ENCODE results near the gene MYO15A. TPM values are rescaled to one million over a fixed set of nuclear protein-coding genes. Genes with fewer than 3 reads are reported as not detected.

Gene MYO15A
- total and polyA plus RNA-seq, 2 experiments from 2014 or later, result 1.0 to 2.2 TPM

DNA sequence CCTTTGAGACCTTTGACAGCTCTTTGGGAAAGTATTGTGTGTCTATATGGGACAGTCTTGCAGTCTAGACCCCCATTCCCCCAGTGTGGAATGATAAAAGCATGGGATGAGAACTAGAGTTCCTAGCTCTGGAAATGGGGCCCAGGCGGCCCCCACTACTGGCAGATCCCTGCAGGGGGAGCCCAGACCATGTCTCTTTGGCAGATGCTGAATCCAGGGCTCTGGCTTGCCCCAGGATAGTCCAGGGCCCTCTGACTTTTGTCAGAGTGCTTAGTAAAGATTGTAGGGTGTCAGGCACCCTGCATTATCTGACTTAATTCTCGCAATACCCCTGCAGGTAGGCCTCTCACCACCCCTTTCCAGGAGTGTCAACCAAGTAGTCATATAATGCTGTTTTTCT, 83.4 kb downstream of the MYO15A start:
- Histone ChIP-seq H3K27ac (ENCODE audit: low read depth) (no peak overlapping the region), H4K20me1 (replicated peaks; ENCODE audit: insufficient read depth) (peaks cover 78% of the 10 kb centered on the region), H3K79me2 (replicated peaks; ENCODE audit: insufficient read depth) (peaks cover 100% of the 10 kb centered on the region), H3K36me3 (ENCODE audit: insufficient read depth) (peaks cover 12% of the 10 kb centered on the region), H3K4me3 (no peak overlapping the region), H3K27me3 (ENCODE audit: insufficient read depth) (no peaks in the 10 kb centered on the region), H3F3A (replicated peaks; ENCODE audit: low read depth) (0 out of 2 replicates have a peak, but pooled peaks cover 13% of the 10 kb centered on the region), H3K4me2 (no peak overlapping the region), H3K4me1 (ENCODE audit: insufficient read depth) (peaks cover 12% of the 10 kb centered on the region; the same call in 1 of the 2 replicates), H2AFZ (no peak overlapping the region), H3K9me2 (ENCODE audit: insufficient read depth) (no peaks in the 10 kb centered on the region)
- Mint-ChIP-seq H3K27ac (no peak overlapping the region), H3K4me1 (peaks cover 18% of the 10 kb centered on the region), H3K27me3 (ENCODE audit: insufficient read depth, low read depth, poor library complexity) (peaks cover 4% of the 10 kb centered on the region), H3K9me3 (no peaks in the 10 kb centered on the region), H3K4me3 (no peak overlapping the region), H3K36me3 (ENCODE audit: low read depth) (peaks cover 56% of the 10 kb centered on the region)
- peak; percentile 90 for ATAC-seq
- DNase-seq (ENCODE audit: low spot score), result peak; percentile 55
- no peak for TF ChIP-seq EZH2phosphoT487 (IDR thresholded peaks at IDR 0.05; ENCODE audit: unreplicated experiment)
- no peak for TF ChIP-seq STAT1 (IDR thresholded peaks at IDR 0.05; ENCODE audit: unreplicated experiment)
- TF ChIP-seq, protein P1, sequence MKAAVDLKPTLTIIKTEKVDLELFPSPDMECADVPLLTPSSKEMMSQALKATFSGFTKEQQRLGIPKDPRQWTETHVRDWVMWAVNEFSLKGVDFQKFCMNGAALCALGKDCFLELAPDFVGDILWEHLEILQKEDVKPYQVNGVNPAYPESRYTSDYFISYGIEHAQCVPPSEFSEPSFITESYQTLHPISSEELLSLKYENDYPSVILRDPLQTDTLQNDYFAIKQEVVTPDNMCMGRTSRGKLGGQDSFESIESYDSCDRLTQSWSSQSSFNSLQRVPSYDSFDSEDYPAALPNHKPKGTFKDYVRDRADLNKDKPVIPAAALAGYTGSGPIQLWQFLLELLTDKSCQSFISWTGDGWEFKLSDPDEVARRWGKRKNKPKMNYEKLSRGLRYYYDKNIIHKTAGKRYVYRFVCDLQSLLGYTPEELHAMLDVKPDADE (IDR thresholded peaks at IDR 0.05), result no peak
- TF ChIP-seq, protein P2, sequence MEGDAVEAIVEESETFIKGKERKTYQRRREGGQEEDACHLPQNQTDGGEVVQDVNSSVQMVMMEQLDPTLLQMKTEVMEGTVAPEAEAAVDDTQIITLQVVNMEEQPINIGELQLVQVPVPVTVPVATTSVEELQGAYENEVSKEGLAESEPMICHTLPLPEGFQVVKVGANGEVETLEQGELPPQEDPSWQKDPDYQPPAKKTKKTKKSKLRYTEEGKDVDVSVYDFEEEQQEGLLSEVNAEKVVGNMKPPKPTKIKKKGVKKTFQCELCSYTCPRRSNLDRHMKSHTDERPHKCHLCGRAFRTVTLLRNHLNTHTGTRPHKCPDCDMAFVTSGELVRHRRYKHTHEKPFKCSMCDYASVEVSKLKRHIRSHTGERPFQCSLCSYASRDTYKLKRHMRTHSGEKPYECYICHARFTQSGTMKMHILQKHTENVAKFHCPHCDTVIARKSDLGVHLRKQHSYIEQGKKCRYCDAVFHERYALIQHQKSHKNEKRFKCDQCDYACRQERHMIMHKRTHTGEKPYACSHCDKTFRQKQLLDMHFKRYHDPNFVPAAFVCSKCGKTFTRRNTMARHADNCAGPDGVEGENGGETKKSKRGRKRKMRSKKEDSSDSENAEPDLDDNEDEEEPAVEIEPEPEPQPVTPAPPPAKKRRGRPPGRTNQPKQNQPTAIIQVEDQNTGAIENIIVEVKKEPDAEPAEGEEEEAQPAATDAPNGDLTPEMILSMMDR (conservative IDR thresholded peaks at IDR 0.05; ENCODE audit: low read depth in 2 of 2), result peak; percentile 46 to 47

DNA sequence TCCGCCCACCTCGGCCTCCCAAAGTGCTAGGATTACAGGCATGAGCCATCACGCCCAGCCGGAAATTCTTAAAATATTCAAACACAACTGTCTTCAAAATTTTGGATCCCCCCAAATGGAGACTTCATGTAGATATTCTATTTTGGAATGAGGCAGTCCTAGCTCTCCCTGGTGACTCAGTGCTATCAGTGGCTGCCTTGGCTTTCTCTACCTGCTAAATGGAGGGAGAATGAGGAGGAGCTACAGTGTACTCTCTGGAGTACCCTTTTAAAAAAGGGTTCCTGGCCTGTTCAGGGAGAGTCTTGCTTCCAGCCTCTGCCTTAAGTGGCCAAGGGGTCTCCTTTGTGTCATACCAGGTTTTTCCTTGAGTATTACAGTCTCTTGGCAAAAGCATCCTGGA, 85.8 kb downstream of the MYO15A start:
- DNase-seq (ENCODE audit: low spot score) (no peak), ATAC-seq (no peak)
- Histone ChIP-seq H2AFZ (no peak overlapping the region), H3K36me3 (ENCODE audit: insufficient read depth) (peaks cover 12% of the 10 kb centered on the region), H3K4me1 (ENCODE audit: insufficient read depth) (0 out of 2 replicates have a peak, but pooled peaks cover 6% of the 10 kb centered on the region), H4K20me1 (replicated peaks; ENCODE audit: insufficient read depth) (peaks cover 64% of the 10 kb centered on the region), H3K27ac (ENCODE audit: low read depth) (no peak overlapping the region), H3K4me2 (no peak overlapping the region), H3K9me2 (ENCODE audit: insufficient read depth) (no peaks in the 10 kb centered on the region), H3K4me3 (no peak overlapping the region), H3F3A (replicated peaks; ENCODE audit: low read depth) (0 out of 2 replicates have a peak, but pooled peaks cover 7% of the 10 kb centered on the region), H3K79me2 (replicated peaks; ENCODE audit: insufficient read depth) (peaks cover 100% of the 10 kb centered on the region), H3K27me3 (ENCODE audit: insufficient read depth) (no peaks in the 10 kb centered on the region)
- H3K9me3 Mint-ChIP-seq, result no peaks in the 10 kb centered on the region
- TF ChIP-seq EZH2 (IDR thresholded peaks at IDR 0.05; ENCODE audit: low read depth, unreplicated experiment), result no peak
- no peak for TF ChIP-seq JUNB (IDR thresholded peaks at IDR 0.05; ENCODE audit: unreplicated experiment)
- no peak for TF ChIP-seq POLR2AphosphoS5 (IDR thresholded peaks at IDR 0.05; ENCODE audit: low read depth)
- TF ChIP-seq ZNF331 (CRISPR knock-in tag; IDR thresholded peaks at IDR 0.05; ENCODE audit: low read depth), result no peak
- TF ChIP-seq NANOG (IDR thresholded peaks at IDR 0.05; ENCODE audit: borderline replicate concordance), result no peak
- TF ChIP-seq, protein P3, sequence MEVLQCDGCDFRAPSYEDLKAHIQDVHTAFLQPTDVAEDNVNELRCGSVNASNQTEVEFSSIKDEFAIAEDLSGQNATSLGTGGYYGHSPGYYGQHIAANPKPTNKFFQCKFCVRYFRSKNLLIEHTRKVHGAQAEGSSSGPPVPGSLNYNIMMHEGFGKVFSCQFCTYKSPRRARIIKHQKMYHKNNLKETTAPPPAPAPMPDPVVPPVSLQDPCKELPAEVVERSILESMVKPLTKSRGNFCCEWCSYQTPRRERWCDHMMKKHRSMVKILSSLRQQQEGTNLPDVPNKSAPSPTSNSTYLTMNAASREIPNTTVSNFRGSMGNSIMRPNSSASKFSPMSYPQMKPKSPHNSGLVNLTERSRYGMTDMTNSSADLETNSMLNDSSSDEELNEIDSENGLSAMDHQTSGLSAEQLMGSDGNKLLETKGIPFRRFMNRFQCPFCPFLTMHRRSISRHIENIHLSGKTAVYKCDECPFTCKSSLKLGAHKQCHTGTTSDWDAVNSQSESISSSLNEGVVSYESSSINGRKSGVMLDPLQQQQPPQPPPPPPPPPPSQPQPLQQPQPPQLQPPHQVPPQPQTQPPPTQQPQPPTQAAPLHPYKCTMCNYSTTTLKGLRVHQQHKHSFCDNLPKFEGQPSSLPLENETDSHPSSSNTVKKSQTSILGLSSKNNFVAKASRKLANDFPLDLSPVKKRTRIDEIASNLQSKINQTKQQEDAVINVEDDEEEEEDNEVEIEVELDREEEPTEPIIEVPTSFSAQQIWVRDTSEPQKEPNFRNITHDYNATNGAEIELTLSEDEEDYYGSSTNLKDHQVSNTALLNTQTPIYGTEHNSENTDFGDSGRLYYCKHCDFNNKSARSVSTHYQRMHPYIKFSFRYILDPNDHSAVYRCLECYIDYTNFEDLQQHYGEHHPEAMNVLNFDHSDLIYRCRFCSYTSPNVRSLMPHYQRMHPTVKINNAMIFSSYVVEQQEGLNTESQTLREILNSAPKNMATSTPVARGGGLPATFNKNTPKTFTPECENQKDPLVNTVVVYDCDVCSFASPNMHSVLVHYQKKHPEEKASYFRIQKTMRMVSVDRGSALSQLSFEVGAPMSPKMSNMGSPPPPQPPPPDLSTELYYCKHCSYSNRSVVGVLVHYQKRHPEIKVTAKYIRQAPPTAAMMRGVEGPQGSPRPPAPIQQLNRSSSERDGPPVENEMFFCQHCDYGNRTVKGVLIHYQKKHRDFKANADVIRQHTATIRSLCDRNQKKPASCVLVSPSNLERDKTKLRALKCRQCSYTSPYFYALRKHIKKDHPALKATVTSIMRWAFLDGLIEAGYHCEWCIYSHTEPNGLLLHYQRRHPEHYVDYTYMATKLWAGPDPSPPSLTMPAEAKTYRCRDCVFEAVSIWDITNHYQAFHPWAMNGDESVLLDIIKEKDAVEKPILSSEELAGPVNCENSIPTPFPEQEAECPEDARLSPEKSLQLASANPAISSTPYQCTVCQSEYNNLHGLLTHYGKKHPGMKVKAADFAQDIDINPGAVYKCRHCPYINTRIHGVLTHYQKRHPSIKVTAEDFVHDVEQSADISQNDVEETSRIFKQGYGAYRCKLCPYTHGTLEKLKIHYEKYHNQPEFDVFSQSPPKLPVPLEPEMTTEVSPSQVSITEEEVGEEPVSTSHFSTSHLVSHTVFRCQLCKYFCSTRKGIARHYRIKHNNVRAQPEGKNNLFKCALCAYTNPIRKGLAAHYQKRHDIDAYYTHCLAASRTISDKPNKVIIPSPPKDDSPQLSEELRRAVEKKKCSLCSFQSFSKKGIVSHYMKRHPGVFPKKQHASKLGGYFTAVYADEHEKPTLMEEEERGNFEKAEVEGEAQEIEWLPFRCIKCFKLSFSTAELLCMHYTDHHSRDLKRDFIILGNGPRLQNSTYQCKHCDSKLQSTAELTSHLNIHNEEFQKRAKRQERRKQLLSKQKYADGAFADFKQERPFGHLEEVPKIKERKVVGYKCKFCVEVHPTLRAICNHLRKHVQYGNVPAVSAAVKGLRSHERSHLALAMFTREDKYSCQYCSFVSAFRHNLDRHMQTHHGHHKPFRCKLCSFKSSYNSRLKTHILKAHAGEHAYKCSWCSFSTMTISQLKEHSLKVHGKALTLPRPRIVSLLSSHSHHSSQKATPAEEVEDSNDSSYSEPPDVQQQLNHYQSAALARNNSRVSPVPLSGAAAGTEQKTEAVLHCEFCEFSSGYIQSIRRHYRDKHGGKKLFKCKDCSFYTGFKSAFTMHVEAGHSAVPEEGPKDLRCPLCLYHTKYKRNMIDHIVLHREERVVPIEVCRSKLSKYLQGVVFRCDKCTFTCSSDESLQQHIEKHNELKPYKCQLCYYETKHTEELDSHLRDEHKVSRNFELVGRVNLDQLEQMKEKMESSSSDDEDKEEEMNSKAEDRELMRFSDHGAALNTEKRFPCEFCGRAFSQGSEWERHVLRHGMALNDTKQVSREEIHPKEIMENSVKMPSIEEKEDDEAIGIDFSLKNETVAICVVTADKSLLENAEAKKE (CRISPR knock-in tag; IDR thresholded peaks at IDR 0.05), result no peak
- no peak for TF ChIP-seq STAT1 (IDR thresholded peaks at IDR 0.05; ENCODE audit: unreplicated experiment)
- TF ChIP-seq EZH2phosphoT487 (IDR thresholded peaks at IDR 0.05; ENCODE audit: unreplicated experiment), result no peak
- no peak for TF ChIP-seq ZNF114 (CRISPR knock-in tag; IDR thresholded peaks at IDR 0.05)
- no peak overlapping the region; the same call in 1 of the 2 replicates for H3K27ac Mint-ChIP-seq
- H3K27me3 Mint-ChIP-seq (ENCODE audit: insufficient read depth, low read depth, poor library complexity), result peaks cover 2% of the 10 kb centered on the region
- H3K4me3 Mint-ChIP-seq, result no peak overlapping the region
- H3K4me1 Mint-ChIP-seq, result peaks cover 5% of the 10 kb centered on the region; the same call in 1 of the 3 replicates
- H3K36me3 Mint-ChIP-seq (ENCODE audit: low read depth), result peaks cover 51% of the 10 kb centered on the region

Data from GM23338 (cell line).